ENCODE results near the gene C1QTNF6. TPM values are rescaled to one million over a fixed set of nuclear protein-coding genes. Genes with fewer than 3 reads are reported as not detected.

The C1QTNF6 gene
- total RNA-seq, 2 donors from 2014 or later: 9.3 to 16.7 TPM

DNA sequence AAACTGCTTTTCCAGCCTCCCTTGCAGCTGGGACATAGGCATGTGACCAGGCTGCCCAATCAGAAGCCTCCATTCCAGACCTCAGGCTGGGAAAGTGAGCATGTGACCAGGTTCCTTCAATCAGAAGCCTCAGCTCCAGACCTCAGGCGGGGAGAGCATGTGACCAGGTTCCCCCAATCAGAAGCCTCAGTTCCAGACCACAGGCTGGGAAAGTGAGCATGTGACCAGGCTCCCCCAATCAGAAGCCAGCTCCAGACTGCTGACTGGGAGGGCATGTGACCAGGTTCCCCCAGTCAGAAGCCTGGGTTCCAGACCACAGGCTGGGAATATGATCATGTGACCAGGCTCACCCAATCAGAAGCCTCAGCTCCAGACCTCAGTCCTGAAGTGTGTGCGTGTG, 26.6 kb downstream of the C1QTNF6 start:
- TF ChIP-seq, protein P1, sequence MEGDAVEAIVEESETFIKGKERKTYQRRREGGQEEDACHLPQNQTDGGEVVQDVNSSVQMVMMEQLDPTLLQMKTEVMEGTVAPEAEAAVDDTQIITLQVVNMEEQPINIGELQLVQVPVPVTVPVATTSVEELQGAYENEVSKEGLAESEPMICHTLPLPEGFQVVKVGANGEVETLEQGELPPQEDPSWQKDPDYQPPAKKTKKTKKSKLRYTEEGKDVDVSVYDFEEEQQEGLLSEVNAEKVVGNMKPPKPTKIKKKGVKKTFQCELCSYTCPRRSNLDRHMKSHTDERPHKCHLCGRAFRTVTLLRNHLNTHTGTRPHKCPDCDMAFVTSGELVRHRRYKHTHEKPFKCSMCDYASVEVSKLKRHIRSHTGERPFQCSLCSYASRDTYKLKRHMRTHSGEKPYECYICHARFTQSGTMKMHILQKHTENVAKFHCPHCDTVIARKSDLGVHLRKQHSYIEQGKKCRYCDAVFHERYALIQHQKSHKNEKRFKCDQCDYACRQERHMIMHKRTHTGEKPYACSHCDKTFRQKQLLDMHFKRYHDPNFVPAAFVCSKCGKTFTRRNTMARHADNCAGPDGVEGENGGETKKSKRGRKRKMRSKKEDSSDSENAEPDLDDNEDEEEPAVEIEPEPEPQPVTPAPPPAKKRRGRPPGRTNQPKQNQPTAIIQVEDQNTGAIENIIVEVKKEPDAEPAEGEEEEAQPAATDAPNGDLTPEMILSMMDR (IDR thresholded peaks at IDR 0.05): no peak
- no peak overlapping the region for H3K27ac ChIP-seq
- intact Hi-C loops (cut with DNase I): loop anchor here (10.0 kb wide), 1 partner anchor 103 kb away; no protein-coding TSS in a partner anchor
- no peak for DNase-seq
- H3K36me3 ChIP-seq: no peaks in the 10 kb centered on the region
- H3K9ac ChIP-seq (ENCODE audit: low read depth in 2 of 2, low read length in 2 of 2): no peak overlapping the region
- no peaks in the 10 kb centered on the region for H3K27me3 ChIP-seq
- H3K4me1 ChIP-seq: peaks cover under 1% of the 10 kb centered on the region
- H3K4me3 ChIP-seq: no peak overlapping the region
- no peaks in the 10 kb centered on the region for H3K9me3 ChIP-seq

DNA sequence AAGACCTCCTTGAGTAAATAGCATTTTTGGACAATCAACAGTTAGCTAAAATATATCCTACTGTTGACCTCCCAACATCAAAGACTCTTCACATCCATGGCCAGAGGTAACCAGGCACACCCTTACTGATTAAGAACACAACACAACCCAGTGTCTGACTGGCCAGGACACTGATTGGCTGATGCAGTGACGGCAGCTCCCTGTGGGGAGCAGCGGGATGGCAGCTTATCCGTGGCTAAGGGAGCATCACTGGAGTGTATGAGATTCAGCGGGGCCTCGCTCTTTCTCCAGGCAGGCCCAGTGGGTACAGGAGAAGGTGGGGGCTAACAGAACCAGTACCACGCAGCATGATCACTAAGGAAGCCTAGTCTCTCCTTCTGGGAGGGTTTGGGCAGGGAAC, 28.0 kb downstream of the C1QTNF6 start:
- Histone ChIP-seq H3K36me3 (no peaks in the 10 kb centered on the region), H3K27me3 (no peaks in the 10 kb centered on the region), H3K4me1 (no peaks in the 10 kb centered on the region), H3K27ac (no peak overlapping the region), H3K9ac (ENCODE audit: low read depth in 2 of 2, low read length in 2 of 2) (no peak overlapping the region), H3K9me3 (no peaks in the 10 kb centered on the region), H3K4me3 (no peak overlapping the region)
- intact Hi-C loops (cut with DNase I): loop anchor here (10.0 kb wide), 1 partner anchor 105 kb away; no protein-coding TSS in a partner anchor
- TF ChIP-seq, protein P1 (IDR thresholded peaks at IDR 0.05): no peak
- no peak for DNase-seq

DNA sequence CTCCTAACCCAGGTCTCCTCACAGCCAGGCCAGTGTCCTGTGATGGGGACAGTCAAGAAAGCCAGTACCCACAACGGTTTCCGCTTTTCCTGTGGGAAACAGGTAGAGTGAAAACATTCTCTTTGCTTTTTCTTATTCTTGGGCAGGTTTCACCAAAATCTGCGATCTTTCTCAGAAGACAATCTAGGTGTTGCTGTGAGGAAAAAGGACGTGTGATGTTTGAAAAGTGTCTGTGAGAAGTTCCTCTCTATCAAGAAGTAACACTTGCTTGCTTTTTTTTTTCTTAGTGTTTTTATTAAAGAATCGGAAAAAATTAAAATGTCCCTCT, 29.1 kb downstream of the C1QTNF6 start:
- intact Hi-C loops (cut with DNase I): no loop called here
- H3K27ac ChIP-seq: no peak overlapping the region

DNA sequence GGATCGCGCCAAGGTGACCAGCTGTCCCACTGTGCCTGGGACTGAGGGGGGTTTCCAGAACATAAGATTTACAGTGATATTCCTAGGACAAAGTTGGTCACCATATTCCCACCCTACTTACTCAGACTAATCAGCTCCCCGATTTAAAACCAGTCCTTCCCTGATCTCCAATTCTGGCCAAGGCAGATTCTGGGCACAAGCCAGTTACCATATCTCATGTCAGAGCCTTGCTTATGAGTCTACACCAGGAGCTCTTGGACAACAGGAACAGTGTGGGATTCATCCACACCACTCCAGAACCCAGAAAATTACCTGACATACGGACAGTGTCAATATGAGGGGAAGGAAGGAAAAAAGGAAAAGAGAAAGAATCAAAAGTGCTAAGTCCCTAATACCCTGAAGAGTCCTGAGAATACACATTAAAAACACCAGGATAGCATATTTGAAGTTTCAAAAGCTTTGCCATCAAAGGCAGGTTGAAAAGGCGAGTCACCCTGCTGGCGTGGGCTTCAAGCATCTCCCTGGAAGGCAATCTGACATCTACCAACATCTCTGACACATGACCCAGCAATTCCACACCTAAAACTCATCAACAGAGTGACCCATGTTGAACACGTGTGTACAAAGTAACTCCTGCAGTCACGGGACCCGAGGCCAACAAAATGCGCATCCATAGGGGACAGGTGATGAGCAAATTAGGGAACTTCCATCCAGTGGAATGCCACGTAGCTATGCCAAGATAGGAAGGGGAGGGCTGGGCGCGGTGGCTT, 30.3 kb downstream of the C1QTNF6 start:
- Histone ChIP-seq H3K27ac (no peak overlapping the region), H3K27me3 (no peaks in the 10 kb centered on the region), H3K36me3 (no peaks in the 10 kb centered on the region), H3K9ac (ENCODE audit: low read depth in 2 of 2, low read length in 2 of 2) (no peak overlapping the region), H3K4me3 (no peak overlapping the region), H3K9me3 (no peaks in the 10 kb centered on the region), H3K4me1 (no peaks in the 10 kb centered on the region)
- TF ChIP-seq, protein P1 (IDR thresholded peaks at IDR 0.05): no peak
- intact Hi-C loops (cut with DNase I): no loop called here
- DNase-seq: no peak

More for the DNA sequence above, 29.1 kb downstream of the C1QTNF6 start:
- Histone ChIP-seq H3K9me3 (no peaks in the 10 kb centered on the region), H3K9ac (ENCODE audit: low read depth in 2 of 2, low read length in 2 of 2) (no peak overlapping the region), H3K27me3 (no peaks in the 10 kb centered on the region), H3K4me3 (no peak overlapping the region), H3K4me1 (no peaks in the 10 kb centered on the region), H3K36me3 (no peaks in the 10 kb centered on the region)
- TF ChIP-seq, protein P1 (IDR thresholded peaks at IDR 0.05): no peak
- no peak for DNase-seq

DNA sequence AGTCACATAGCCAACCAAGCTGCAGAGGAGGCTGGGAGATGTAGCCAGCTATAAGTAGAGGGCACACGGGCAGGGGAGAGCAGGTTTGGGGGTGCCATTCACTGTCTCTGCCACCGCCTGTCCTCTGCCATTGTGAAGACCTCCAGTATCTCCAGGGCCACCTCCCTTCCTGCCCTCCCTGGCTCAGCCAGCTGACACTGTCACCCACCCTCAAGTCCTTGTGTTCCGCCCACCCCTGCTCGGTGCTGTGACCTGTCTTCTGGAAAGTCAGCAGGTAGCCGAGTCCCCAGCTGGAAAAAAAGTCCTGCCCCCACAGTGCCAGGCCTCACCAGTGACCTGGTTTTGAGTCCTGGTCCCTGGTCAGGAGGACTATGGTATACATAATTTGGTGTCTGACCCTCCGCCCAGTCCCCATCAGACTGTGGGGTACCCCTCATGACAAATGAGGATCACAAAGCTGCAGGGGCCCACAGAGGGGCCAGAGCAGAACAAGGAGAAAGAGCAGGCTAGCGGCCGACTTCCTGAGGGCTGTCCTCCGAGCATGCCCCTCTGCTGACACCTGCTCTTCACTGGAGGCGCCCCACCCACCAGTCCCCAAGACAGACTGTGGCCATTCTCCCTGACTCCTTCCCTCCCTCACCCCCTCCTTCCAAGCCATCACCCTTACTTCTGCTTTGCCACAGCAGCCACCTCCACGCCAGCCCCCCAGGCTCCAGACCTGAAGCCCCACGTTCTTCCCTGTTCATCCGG, 31.2 kb downstream of the C1QTNF6 start:
- Histone ChIP-seq H3K36me3 (no peaks in the 10 kb centered on the region), H3K4me1 (no peaks in the 10 kb centered on the region), H3K9me3 (no peaks in the 10 kb centered on the region), H3K9ac (ENCODE audit: low read depth in 2 of 2, low read length in 2 of 2) (no peak overlapping the region), H3K27ac (no peak overlapping the region), H3K4me3 (no peak overlapping the region), H3K27me3 (no peaks in the 10 kb centered on the region)
- intact Hi-C loops (cut with DNase I): no loop called here
- no peak for DNase-seq
- TF ChIP-seq, protein P1 (IDR thresholded peaks at IDR 0.05): no peak
